Measurements from ENCODE around the gene ADAM22. TPM values are rescaled to one million over a fixed set of nuclear protein-coding genes. Genes with fewer than 3 reads are reported as not detected.

The ADAM22 gene
- polyA plus RNA-seq, 3 donors, result 12.1 to 14.0 (median 13.2) TPM

DNA sequence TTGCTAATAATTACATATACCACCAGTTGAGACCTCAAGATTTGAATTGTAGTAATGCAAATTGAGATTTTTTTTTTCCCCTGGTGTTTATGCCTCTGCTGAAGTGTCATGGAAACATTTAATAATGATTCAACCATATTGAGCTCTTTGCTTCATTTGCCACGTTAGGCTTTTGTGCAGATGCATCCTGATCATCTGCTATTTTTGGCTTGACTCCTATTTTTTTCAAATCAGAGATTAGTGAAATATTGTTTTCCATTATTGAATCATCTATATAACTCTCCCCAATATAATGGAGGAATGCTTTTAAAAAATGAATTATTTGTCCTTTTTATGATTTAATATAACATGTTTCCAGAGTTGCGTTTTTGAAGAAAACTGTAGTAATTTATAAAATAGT is 170.7 kb downstream of the ADAM22 start:
- no peak for DNase-seq

DNA sequence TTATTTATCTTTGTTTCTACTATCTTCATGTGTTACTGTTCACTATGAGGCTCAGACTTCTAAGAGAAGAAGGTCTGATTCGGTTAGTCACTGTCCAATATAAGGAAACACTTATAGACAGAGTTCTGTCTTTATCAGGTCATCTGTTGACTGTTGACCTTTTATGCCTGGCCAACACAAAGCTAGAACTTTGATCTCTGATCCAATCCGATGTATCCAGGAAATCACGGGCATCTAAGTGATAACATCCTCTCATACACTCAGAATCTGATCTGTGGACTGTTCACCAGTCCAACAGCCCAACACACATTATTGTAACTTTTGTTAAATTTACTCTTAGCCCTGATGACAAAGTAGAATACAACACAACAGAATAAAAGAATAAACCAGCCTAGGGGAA is 171.2 kb downstream of the ADAM22 start:
- no peak for DNase-seq

DNA sequence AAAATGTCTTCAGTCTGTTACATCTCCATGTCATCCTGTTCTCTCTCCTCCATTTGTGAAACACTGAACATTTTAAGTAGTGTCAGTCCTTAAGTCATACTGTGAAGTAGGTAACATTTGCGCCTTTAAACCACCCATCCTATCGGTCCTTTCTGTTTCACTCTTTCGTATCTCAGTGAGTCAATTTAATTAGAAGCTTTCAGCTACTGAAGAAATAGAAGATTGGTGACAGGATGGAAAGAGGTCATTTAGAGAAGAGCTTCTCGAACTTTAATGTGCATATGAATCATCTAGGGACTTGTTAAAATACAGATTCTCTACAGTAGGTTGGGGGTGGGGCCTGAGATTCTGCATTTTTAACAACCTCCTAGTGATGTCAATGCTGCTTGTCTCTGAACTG is 172.4 kb downstream of the ADAM22 start:
- DNase-seq, result no peak

DNA sequence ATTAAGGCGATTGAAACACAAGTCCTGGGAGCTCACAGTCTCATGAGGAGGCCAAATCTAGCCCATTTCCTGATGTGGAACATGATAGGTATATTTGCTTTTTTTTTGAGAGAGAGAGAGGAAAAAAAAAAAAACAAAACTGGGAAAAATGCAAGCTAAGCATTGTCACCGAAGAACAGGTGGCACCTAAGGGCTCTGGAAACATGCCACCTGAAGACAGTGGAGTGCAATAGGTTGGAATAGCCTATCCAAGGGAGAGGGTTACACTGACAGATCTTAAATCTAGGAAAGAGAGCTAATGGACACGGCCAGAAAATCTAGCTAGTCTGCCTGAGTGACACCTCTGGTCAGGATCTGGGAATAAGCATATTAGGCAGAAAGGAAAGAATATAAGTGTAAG is 175.6 kb downstream of the ADAM22 start:
- DNase-seq, result no peak

DNA sequence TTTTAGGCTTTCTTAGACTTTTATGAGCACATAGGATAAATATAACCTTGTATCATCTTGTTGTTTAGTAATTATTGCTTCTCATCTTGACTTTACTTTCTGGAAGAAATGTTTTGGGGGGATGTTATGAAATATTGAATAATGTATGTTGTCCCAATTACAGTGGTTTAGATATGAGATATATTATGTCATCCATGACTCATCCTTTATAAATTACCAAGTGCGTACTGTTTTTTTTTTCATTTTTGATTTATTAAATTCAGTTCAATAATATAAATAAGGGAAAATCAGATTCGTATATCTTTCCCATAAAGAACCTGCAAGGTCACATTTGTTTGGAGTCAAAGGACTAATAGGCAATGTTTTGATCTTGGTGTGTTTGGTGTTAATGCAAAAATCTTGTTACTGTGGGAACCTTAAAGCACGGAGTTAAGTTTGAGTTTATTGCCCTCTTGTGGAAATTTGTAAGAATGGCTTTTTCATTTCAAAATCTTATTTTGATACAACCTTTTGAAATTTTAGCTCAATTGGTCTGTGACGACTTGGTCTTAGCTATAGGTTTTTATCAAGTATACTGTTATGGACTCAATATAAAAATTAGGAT is 177.2 kb downstream of the ADAM22 start:
- peak; percentile 35 for DNase-seq

DNA sequence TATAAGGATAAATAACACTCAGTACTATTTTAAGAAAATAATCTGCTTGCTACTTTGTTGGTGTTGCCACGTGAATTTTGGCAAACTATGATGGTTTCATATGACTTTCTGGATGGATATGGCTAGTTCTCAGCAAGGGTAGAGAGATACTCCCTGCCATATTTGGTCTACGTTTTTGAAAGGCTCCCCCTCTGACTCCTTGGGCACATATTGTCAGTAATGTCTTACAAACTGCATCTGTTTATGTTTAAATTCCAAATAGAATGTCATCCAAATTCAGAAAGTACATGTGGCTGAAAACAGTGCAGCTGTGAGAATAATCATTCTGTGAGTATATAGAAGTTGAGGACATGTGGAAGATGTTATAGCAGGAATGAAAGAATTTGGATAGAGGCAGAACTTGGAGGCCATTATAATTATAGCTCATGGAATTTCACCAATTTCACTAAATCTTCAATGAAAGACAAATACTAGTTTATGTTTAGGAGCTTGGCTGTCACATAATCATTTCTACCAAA is 178.0 kb downstream of the ADAM22 start:
- DNase-seq, result peak; percentile 44

DNA sequence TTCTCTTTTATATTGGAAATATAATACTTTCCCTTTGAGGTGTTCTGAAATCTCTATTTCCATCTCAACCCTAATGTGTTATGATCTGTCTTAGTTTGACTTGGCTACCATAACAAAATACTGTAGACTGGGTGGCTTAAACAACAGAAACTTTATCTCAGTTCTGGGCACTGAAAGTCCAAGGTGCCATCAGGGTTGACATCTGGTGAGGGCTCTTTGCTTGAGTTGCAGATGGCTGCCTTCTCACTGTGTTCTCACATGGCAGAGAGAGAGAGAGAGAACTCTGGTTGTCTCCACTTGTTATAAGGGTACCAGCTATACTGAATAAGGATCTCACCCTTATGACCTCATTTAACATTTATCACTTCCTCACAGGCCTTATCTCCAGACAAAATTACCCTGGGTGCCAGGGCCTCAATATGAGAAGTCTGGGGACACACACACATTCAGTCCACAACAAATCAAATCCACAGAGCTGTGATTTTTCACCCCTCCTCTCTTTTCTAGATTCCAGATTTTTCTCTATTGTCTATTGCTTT is 181.3 kb downstream of the ADAM22 start:
- no peak for DNase-seq

DNA sequence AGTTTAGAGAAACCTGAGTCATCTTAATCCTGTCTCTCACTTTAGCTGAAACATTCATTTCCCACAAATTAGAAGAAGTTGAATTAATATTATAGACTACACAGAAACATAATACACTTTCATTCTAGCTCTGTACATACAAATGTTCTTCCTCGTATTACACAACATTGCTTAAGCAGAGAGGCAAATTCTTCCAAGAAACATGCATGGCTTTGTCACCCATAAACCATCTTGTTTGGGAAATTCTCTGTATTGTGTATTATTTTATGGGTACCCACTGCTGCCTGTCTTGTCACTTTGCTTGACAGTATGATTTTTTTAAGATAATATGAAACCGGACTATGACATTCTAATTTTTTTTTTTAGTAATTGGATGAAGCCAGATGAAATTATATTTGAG is 181.8 kb downstream of the ADAM22 start:
- DNase-seq, result no peak

DNA sequence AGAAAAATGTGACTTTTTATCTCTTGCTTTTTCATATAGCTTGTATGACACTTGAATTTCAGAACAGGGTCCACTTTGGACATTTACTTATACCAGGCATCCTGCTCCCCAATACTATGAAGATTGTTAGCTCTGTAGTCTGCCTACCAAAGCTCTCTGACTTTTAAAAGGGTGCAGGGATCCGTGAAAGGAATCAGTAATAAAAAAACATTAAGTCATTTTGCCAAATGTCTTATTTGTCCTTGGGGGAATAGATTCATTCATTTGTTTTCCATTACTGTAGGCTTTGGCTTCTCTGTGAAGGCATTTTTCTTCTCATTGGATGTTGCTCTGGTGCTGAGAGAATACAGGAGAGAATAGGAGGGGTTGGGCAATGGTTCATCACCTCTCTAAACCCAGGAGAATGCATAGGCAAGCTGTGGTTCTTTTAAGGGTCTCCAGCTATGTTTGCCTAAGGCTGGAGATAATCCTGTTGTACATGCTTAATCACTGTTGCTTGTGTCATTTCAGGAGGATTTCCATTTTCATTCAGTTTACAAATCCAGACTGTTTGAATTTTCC is 182.3 kb downstream of the ADAM22 start:
- DNase-seq, result no peak

DNA sequence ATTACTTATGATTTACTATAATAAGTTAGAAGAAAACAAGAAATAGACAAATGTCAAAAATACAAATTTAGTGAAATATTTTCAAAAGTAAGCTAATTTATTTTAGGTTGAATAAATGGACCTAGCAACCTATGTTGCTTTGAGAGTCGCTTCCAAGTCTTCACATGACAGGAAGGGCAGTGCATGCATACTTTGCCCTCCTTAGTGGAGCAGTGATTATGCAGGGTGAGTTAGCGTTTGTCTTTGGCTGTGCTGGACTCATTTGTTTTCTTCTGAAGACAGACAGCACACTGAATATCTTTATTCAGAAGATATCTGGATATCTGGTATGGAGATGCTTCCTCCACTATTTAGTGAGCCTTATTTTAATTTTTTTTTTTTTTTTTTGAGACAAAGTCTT is 183.3 kb downstream of the ADAM22 start:
- no peak for DNase-seq

DNA sequence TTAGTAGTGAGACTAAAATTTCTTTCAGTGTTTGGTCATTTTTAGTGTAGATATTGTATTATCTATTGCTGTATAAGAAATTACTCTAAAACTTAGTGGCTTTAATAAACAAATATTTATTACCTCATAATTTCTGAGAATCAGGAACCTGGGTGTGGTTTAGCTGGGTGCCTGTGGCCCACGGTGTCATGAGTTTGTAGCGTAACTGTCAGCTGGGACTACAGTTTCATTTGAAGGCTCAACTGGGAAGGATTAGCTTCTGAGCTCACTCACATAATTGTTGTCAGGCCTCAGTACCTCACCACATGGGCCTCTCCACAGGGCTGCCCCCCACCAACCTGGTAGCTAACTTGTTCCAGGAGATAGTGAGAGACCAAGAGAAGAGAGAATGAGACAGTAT is 187.3 kb downstream of the ADAM22 start:
- DNase-seq, result no peak

DNA sequence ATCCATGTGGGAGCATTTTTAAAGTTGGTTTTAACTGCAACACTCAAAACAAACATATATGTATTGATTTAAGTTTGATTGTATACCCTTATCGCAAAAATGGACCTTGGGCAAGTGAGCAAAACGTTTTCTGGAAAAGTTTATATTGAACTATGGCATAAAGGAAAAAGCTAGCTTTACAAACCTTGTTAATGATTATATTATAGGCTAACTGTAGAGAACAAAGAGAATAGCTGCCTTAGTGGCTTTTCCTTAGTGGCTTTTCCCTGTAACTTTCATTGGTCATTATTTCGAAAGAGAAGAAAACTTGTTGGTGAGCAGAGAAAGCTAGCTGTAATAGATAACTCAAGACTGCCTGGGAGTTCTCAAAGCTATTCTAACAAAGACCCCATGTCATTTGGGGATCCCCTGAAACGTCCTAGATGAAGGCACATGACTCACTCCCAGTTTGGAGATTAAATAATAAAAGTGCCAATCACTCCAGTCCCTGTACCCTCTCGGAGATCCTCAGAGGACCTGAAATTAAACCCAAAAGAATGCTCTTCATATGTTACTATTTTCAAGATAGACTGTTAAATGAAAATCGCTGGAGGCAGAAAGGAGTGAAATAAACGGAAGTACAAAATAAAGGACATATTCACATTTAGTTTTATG is 193.7 kb downstream of the ADAM22 start:
- DNase-seq, result no peak

DNA sequence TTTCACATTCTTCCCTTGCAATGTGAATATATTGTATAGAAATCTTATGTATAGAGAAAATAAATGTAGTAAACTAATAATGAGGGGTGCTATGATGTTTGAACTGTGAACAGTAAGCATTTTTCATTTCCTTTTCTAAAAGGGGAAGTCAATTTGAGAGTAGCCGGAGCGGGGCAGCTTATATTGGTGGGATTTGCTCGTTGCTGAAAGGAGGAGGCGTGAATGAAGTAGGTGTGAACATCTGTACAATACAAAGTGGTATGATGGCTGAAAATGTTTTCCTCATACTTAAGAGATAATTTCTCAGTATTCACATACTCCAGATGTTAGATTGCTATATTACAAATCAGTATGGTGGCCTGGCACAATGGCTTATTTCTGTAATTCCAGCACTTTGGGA is 198.7 kb downstream of the ADAM22 start:
- DNase-seq, result no peak

DNA sequence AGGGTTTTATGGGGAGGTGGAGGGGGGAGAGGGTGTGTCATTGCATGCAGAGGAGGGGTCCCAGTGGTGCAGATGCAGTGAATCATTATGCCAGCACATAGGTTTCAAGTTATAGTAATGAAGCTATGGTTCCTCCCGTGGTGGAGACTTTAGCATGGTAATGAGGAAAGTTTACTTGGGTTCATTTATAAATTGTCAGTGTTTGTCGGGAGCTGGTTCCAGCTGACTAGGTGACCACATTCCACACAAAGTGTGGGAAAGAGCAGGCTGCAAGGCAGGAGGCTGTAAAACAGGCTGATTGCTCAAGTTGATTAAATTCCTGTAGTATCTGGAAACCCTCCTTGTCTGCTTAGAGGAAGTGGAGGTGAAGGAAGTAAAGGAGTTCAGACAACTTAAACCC is 206.9 kb downstream of the ADAM22 start:
- peak; percentile 78 for DNase-seq

DNA sequence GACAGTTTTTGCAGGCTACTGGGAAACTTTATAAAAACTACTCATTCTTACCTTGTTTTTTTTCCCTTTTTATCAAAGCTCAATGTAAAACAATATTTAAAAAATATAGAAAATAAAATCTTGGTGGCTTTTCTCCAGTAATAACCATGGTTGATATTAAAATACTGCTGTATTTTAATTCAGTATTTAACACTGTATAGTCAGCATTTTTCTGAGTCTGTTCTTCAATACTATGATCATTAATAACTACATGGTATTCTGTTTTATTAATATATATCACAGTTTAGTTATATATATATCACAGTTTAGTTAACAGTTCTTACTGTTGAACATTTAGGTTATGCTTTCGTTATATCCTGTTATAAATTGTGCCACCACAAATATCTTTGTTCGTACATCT is 207.4 kb downstream of the ADAM22 start:
- DNase-seq, result no peak

DNA sequence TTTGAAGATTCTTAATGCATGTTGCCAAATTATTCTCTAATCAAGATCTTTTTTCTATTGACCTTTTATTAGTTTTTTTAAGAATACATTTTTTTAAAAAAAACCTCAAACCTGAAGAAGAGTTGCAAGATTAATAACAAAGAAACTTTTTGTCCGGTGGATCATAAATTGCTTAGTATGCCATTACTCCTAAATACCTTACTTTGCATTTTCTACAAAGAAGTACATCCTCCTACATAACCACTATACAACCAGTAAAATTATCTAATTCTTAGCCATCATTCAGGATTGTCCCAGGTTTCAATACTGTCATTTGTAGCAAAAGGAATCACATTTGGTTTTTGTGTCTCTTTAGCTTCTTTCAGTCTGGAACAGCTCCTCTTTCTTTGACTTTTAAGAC is 207.9 kb downstream of the ADAM22 start:
- no peak for DNase-seq

DNA sequence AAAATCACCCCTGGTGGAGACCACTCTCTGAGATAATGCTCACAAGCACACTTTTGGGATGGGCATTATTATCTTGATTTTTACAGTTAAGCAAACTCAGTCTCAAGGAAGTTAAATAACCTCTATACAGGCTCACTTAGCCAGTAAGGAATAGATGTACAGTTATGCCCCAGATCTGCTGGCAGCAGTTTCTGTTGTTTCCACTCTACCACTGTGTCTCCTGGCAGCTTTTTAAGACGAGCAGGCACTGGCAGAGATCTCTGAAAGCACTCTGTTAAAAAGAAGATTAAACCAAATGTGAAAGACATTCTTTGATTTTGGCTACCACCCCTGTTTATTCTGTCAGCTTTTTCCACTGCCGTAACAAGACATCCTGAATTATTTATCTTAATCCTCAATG is 212.6 kb downstream of the ADAM22 start:
- DNase-seq, result no peak

DNA sequence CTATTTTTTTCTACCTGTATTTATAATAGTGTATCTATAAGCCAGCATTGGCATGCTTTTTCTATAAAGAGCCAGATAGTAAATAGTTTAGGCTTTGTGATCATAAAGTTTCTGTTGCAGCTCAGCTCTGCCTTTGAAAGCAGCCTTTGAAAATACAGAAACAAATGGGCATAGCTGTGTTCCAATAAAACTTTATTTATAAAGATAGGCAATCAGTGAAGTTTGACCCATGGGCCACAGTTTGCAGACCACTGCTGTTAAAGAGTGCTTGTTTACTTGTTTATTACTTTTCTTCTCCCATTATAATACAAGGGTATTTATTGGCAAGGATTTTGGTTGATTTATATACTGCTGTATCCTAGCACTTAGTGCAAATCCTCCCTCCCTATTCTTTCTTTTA is 213.3 kb downstream of the ADAM22 start:
- DNase-seq, result no peak

DNA sequence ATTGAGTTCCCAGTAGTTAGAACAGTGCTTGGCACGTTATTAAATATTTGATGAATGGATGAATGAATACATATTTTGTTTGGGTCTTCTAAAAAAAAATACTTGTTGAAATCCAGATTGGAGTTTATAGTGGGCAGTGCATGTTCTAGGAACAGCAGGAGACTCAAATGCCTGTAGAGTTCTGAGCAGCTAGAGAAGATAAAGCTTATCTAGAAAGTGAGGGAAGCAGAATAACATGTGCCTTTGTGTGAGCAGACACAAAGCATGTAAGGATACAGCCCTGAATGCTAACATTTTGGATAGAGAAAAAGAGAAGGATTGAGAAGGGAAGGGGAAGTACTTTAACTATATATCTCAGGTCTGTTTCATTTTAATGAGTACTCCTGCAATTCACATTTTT is 213.9 kb downstream of the ADAM22 start:
- no peak for DNase-seq

DNA sequence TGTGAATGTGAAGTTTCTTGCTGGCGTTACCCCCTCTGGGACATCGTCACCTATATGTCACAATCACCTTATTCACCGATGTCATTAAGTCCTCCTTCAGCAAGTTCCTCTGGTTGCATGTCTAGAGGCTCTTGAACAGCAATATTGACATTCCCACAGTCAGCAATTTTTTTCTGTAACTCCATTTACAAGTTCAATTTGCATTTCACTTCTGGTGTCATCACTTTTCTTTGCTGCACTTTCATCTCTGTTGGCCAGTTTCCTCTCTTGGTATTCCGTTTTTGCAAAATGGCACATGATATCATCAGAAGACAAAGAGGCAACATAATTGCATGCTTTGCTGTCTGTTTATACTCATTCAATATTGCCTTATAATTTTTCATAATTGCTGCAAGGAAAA is 216.0 kb downstream of the ADAM22 start:
- no peak for DNase-seq

DNA sequence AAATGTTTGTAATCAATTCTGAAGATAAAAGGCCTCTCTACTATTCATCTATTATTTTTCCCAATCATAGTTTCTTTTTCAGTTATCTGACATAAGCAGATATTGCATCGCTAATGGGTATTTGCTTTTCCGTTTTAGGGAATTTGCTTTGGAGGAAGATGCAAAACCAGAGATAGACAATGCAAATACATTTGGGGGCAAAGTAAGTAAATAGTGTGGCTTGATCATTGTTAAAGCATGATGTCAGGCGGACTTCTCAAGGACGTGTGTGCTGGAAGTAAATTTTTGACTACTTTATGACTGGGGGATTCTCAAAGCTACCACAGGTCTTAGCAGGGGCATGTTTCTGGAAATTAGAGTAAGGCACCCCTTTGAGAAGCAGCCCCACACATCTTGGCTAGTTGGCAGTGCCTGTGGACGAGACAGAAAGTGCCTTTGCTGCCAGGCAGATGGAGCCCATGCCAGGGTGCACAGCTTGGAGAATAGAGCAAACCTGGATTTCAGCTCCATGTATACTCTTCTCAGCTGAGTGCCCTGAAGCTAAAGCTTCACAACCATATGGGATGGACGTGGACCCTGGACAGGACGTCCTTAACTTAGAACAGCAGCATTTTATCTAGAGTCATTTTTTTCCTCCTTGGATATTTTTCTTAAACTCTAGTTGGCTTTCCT is 217.2 kb downstream of the ADAM22 start:
- DNase-seq, result no peak

DNA sequence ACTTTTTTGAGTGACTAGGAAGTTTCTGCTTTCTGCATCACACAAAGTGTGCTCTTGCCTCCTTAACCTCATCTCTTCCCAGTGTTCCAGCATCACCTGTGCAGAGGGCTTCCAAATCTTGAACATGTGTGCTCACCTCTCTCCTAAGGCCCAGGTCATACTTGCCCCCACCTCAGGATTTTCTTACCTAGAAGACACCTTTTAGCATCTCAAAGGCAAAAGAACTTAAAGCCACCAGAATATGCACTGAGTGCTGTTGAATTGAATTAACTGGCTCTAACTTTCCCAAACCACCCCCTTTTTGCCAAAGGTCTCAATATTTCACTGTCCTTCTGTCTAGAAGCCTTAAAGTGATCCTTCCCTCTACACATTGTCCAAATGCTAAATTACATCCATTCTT is 219.3 kb downstream of the ADAM22 start:
- DNase-seq, result no peak

DNA sequence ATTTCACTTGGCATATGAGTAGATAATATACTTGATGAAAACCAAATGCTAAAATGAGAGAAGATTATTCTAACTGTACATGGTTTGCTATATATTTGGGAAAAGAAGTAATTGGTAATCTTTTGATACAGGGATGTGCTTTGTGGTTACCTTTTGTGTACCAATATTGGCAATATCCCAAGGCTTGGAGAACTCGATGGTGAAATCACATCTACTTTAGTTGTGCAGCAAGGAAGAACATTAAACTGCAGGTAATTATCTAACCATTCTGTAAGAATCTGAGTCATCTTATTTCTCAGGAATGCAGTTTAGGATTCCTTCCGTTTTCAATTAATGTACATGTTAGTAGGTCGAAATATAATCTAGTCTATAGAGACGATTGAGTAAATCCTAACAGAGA is 221.7 kb downstream of the ADAM22 start:
- DNase-seq, result no peak
